ENCODE measurements around the gene INO80E.

The INO80E gene

GRCh38 chr16:29991571-29991904, 4.5 kb upstream of the INO80E start:
- DNase-seq (ENCODE audit: low read depth in 1 of 2, low spot score in 1 of 2) = no peak
- Histone ChIP-seq H3K27ac (replicated peaks) (no peak overlapping the region), H3K4me3 (replicated peaks; ENCODE audit: insufficient read depth, low read length) (no peak overlapping the region), H3K27me3 (ENCODE audit: insufficient read depth, poor library complexity, severe bottlenecking) (no peaks in the 10 kb centered on the region)
- TF ChIP-seq POLR2AphosphoS5 (IDR thresholded peaks at IDR 0.05; ENCODE audit: low read depth) (no peak; the same call in 1 of the 2 replicates), SPI1 (IDR thresholded peaks at IDR 0.05; ENCODE audit: borderline replicate concordance, low read depth) (no peak), GABPA (IDR thresholded peaks at IDR 0.05; ENCODE audit: low read depth) (no peak), CTCF (IDR thresholded peaks at IDR 0.05; ENCODE audit: insufficient read depth, low read length) (no peak)
- TF ChIP-seq, protein P1, sequence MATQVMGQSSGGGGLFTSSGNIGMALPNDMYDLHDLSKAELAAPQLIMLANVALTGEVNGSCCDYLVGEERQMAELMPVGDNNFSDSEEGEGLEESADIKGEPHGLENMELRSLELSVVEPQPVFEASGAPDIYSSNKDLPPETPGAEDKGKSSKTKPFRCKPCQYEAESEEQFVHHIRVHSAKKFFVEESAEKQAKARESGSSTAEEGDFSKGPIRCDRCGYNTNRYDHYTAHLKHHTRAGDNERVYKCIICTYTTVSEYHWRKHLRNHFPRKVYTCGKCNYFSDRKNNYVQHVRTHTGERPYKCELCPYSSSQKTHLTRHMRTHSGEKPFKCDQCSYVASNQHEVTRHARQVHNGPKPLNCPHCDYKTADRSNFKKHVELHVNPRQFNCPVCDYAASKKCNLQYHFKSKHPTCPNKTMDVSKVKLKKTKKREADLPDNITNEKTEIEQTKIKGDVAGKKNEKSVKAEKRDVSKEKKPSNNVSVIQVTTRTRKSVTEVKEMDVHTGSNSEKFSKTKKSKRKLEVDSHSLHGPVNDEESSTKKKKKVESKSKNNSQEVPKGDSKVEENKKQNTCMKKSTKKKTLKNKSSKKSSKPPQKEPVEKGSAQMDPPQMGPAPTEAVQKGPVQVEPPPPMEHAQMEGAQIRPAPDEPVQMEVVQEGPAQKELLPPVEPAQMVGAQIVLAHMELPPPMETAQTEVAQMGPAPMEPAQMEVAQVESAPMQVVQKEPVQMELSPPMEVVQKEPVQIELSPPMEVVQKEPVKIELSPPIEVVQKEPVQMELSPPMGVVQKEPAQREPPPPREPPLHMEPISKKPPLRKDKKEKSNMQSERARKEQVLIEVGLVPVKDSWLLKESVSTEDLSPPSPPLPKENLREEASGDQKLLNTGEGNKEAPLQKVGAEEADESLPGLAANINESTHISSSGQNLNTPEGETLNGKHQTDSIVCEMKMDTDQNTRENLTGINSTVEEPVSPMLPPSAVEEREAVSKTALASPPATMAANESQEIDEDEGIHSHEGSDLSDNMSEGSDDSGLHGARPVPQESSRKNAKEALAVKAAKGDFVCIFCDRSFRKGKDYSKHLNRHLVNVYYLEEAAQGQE (IDR thresholded peaks at IDR 0.05; ENCODE audit: insufficient replicate concordance, low read depth) = no peak

DNA sequence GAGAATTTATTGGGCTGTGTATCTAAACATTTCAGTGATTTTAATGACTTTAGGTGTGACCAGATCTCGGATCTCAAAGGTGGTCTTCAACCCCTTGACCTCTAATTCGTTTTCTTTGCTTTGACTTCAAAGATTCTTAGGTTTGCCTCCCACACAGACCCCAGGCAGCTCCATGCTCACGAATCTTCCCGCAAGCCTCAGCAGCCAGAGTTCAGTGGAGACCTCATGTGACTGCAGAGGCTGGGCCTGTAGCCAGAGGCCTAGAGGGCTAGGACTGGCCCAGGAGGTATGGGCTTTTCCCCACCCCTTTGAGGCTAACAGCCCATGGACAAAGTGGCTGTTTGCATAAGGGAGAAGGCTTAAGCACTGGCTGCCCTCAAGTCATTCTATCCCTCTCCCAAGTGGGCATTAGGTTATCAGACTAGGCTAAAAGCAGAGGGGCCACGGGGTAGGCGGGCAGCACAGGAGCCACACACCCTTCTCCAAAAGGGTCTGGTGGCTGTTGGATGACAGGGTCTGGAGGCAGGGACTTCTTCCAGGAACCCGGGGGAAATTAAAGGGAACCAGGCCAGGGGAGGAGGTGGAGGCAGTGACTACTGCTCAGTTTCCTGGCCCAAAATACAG, 3.6 kb upstream of the INO80E start:
- Histone ChIP-seq H3K27me3 (ENCODE audit: insufficient read depth, poor library complexity, severe bottlenecking) (no peaks in the 10 kb centered on the region), H3K27ac (replicated peaks) (no peak overlapping the region), H3K4me3 (replicated peaks; ENCODE audit: insufficient read depth, low read length) (no peak overlapping the region)
- TF ChIP-seq SPI1 (IDR thresholded peaks at IDR 0.05; ENCODE audit: borderline replicate concordance, low read depth) (no peak), CTCF (IDR thresholded peaks at IDR 0.05; ENCODE audit: insufficient read depth, low read length) (no peak)
- no peak for DNase-seq (ENCODE audit: low read depth in 1 of 2, low spot score in 1 of 2)

DNA sequence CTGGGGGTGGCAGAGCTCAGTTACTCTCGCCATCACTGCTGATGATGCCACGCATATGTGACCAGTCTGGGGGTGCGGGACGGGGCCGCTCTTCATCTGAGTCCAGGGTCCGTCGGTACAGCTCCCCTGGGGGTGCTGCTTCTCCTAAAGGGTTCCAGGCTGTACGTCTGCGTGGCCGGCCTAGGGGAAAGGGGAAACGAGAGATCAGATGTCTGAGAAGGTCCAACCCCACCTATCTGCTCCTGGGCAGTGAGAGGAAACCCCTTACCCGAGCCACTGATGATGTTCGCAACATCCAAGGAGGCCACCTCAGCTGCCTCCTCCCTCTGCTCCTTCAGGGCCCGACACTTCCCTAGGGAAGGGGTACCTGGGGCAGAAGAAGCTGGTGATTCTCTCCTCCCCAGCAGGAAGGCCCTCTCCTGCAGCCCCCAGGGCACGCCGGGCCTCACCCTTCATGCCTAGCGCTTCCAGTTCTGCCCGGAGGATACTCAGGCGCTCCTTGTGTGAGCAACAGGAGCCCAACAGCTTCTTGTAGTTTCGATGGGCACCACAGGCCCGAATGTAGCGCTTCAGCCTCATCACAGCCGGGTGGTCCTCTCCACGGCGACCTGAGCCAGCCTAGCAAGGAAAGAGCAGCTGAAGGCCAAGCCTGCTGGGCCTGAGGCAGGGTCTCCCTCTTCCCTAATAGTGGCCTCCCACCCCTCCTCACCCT, 2.7 kb upstream of the INO80E start:
- H3K4me3 ChIP-seq (replicated peaks; ENCODE audit: insufficient read depth, low read length) = no peak overlapping the region
- no peak overlapping the region for H3K27ac ChIP-seq (replicated peaks)
- no peaks in the 10 kb centered on the region for H3K27me3 ChIP-seq (ENCODE audit: insufficient read depth, poor library complexity, severe bottlenecking)
- no peak for DNase-seq (ENCODE audit: low read depth in 1 of 2, low spot score in 1 of 2)
- no peak for TF ChIP-seq GABPA (IDR thresholded peaks at IDR 0.05; ENCODE audit: low read depth)
- no peak for TF ChIP-seq SPI1 (IDR thresholded peaks at IDR 0.05; ENCODE audit: borderline replicate concordance, low read depth)
- no peak for TF ChIP-seq POLR2AphosphoS5 (IDR thresholded peaks at IDR 0.05; ENCODE audit: low read depth)
- TF ChIP-seq, protein P1 (IDR thresholded peaks at IDR 0.05; ENCODE audit: insufficient replicate concordance, low read depth) = no peak
- no peak for TF ChIP-seq CTCF (IDR thresholded peaks at IDR 0.05; ENCODE audit: insufficient read depth, low read length)
